ENCODE measurements around the gene FSCB.

GRCh38 chr14:44531658-44532057 lies 24.6 kb upstream of the FSCB start:
- no peak for TF ChIP-seq POLR2A (IDR thresholded peaks at IDR 0.05)
- TF ChIP-seq CTCF (IDR thresholded peaks at IDR 0.05) = no peak
- TF ChIP-seq EP300 (IDR thresholded peaks at IDR 0.05) = no peak
- TF ChIP-seq POLR2AphosphoS5 (IDR thresholded peaks at IDR 0.05) = no peak

Data from gastroesophageal sphincter (tissue), 3 donors.